A673 (cell line): ENCODE data around the gene MACROD1.

Experiments used
- CTCF ChIP-seq: fragments of 300-800, 200-600 bp; sonication (generic); conservative IDR thresholded peaks from 2 replicates; pipeline ENCODE4 v1.5.1; 2017; ENCODE audit warnings: low read depth, mild to moderate bottlenecking, antibody characterized with exemption, low read length, moderate library complexity, mixed read lengths
- EZH2 ChIP-seq: fragments of 200-600 bp; sonication (generic); IDR thresholded peaks from 2 replicates; pipeline ENCODE4 v1.6.1; 2017; ENCODE audit warnings: borderline replicate concordance, low read depth, mild to moderate bottlenecking, mixed read lengths, antibody characterized with exemption, low read length; ENCODE audit not compliant: poor library complexity, severe bottlenecking

GRCh38 chr11:64186492-64187165 is 20.7 kb upstream of the MACROD1 start:
- no peak for TF ChIP-seq CTCF
- no peak for TF ChIP-seq EZH2
